K562 (cell line): ENCODE measurements around the gene PTPRE.

Experiments used
- CTBP1 ChIP-seq: fragments of 450-650 bp; IDR thresholded peaks from 2 replicates; pipeline ENCODE4 v1.6.1; 2016; ENCODE audit warnings: borderline replicate concordance
- DPF2 ChIP-seq: fragments of 450-650 bp; IDR thresholded peaks from 2 replicates; pipeline ENCODE4 v1.6.1; 2016
- FOSL1 ChIP-seq: fragments of 200-800 bp; sonication (Bioruptor generic); conservative IDR thresholded peaks from 2 replicates; pipeline ENCODE4 v1.6.1; 2016; ENCODE audit warnings: missing genetic modification characterization, missing compliant biosample characterization
- L3MBTL2 ChIP-seq: fragments of 450-650 bp; IDR thresholded peaks from 2 replicates; pipeline ENCODE4 v1.6.1; 2016; ENCODE audit warnings: mild to moderate bottlenecking, moderate library complexity
- PURB ChIP-seq: sonication (generic); formaldehyde crosslinking; IDR thresholded peaks from 2 replicates; pipeline ENCODE4 v1.9.0; 2021; ENCODE audit warnings: low read depth, mild to moderate bottlenecking, missing genetic modification reagents
- SMC3 ChIP-seq: conservative IDR thresholded peaks from 2 replicates; pipeline ENCODE4 v1.6.1; 2011; ENCODE audit warnings: low read depth, low read length, improper control_type of control experiment; ENCODE audit not compliant: insufficient read depth
- ZNF780A ChIP-seq: fragments of 250-450 bp; sonication (Bioruptor Pico); IDR thresholded peaks from 2 replicates; pipeline ENCODE4 v1.5.0; 2021; ENCODE audit warnings: mild to moderate bottlenecking
- TF ChIP-seq, protein P1 (sequence below): sonication (generic); formaldehyde crosslinking; IDR thresholded peaks from 2 replicates; pipeline ENCODE4 v1.8.1; 2022; ENCODE audit warnings: missing genetic modification reagents
- TF ChIP-seq, protein P2 (sequence below), 3 experiments: IDR thresholded peaks in 2 of 3; conservative IDR thresholded peaks in 1 of 3; 2 replicates each; pipeline ENCODE4 v1.5.1; 2011 to 2012; ENCODE audit warnings: low read length in 3 of 3, mild to moderate bottlenecking in 3 of 3, control low read depth in 2 of 3, improper control_type of control experiment in 1 of 3, inconsistent platforms in 1 of 3, low read depth in 1 of 3, mixed read lengths in 1 of 3, moderate library complexity in 1 of 3; ENCODE audit not compliant: insufficient read depth in 2 of 3

- TF ChIP-seq L3MBTL2 (no peak), PURB (CRISPR knock-in tag) (no peak), FOSL1 (no peak), ZNF780A (CRISPR knock-in tag) (no peak), DPF2 (no peak), SMC3 (no peak), CTBP1 (no peak)
- TF ChIP-seq, protein P1, sequence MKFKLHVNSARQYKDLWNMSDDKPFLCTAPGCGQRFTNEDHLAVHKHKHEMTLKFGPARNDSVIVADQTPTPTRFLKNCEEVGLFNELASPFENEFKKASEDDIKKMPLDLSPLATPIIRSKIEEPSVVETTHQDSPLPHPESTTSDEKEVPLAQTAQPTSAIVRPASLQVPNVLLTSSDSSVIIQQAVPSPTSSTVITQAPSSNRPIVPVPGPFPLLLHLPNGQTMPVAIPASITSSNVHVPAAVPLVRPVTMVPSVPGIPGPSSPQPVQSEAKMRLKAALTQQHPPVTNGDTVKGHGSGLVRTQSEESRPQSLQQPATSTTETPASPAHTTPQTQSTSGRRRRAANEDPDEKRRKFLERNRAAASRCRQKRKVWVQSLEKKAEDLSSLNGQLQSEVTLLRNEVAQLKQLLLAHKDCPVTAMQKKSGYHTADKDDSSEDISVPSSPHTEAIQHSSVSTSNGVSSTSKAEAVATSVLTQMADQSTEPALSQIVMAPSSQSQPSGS (CRISPR knock-in tag) = no peak
- TF ChIP-seq, protein P2, sequence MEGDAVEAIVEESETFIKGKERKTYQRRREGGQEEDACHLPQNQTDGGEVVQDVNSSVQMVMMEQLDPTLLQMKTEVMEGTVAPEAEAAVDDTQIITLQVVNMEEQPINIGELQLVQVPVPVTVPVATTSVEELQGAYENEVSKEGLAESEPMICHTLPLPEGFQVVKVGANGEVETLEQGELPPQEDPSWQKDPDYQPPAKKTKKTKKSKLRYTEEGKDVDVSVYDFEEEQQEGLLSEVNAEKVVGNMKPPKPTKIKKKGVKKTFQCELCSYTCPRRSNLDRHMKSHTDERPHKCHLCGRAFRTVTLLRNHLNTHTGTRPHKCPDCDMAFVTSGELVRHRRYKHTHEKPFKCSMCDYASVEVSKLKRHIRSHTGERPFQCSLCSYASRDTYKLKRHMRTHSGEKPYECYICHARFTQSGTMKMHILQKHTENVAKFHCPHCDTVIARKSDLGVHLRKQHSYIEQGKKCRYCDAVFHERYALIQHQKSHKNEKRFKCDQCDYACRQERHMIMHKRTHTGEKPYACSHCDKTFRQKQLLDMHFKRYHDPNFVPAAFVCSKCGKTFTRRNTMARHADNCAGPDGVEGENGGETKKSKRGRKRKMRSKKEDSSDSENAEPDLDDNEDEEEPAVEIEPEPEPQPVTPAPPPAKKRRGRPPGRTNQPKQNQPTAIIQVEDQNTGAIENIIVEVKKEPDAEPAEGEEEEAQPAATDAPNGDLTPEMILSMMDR (IDR thresholded peaks at IDR 0.05 in 2 of 3, conservative IDR thresholded peaks at IDR 0.05 in 1 of 3; ENCODE audit: insufficient read depth in 2 of 3, low read depth in 1 of 3, low read length in 3 of 3) = no peak
These were observed 208.0 kb downstream of the PTPRE start for GRCh38 chr10:128114901-128115300.
